HEK293 (cell line): ENCODE measurements around the gene SCYL1.

ENCODE experiments used
- HOXA7 ChIP-seq: sonication (generic); formaldehyde crosslinking; IDR thresholded peaks from 2 replicates; pipeline ENCODE4 v1.8.1; 2022; ENCODE audit warnings: missing genetic modification reagents, borderline replicate concordance
- KLF17 ChIP-seq: fragments of 450-650 bp; formaldehyde crosslinking; IDR thresholded peaks from 2 replicates; pipeline ENCODE4 v1.5.1; 2016; ENCODE audit warnings: missing biosample characterization, missing genetic modification characterization
- OSR2 ChIP-seq: fragments of 450-650 bp; formaldehyde crosslinking; IDR thresholded peaks from 2 replicates; pipeline ENCODE4 v1.5.1; 2016; ENCODE audit warnings: missing biosample characterization, missing genetic modification characterization
- OVOL3 ChIP-seq: fragments of 450-650 bp; formaldehyde crosslinking; IDR thresholded peaks from 2 replicates; pipeline ENCODE4 v1.5.1; 2016; ENCODE audit warnings: missing biosample characterization, missing genetic modification characterization
- PRDM4 ChIP-seq: fragments of 450-650 bp; formaldehyde crosslinking; IDR thresholded peaks from 2 replicates; pipeline ENCODE4 v1.5.1; 2017; ENCODE audit warnings: missing biosample characterization, missing genetic modification characterization
- RBAK ChIP-seq: fragments of 450-650 bp; formaldehyde crosslinking; IDR thresholded peaks from 2 replicates; pipeline ENCODE4 v1.5.1; 2016; ENCODE audit warnings: missing biosample characterization, missing genetic modification characterization
- SCRT2 ChIP-seq: fragments of 450-650 bp; formaldehyde crosslinking; IDR thresholded peaks from 2 replicates; pipeline ENCODE4 v1.5.1; 2016; ENCODE audit warnings: missing biosample characterization, missing genetic modification characterization
- TRIM28 ChIP-seq: IDR thresholded peaks from 2 replicates; pipeline ENCODE4 v1.6.1; 2011; ENCODE audit warnings: low read length, control low read depth, borderline replicate concordance
- ZFP37 ChIP-seq: fragments of 450-650 bp; formaldehyde crosslinking; IDR thresholded peaks from 2 replicates; pipeline ENCODE4 v1.5.1; 2016; ENCODE audit warnings: missing biosample characterization, missing genetic modification characterization
- ZNF114 ChIP-seq: fragments of 450-650 bp; formaldehyde crosslinking; IDR thresholded peaks from 2 replicates; pipeline ENCODE4 v1.5.0; 2017; ENCODE audit warnings: missing biosample characterization, missing genetic modification characterization
- ZNF155 ChIP-seq: fragments of 450-650 bp; formaldehyde crosslinking; IDR thresholded peaks from 2 replicates; pipeline ENCODE4 v1.5.1; 2016; ENCODE audit warnings: missing biosample characterization, missing genetic modification characterization
- ZNF157 ChIP-seq: fragments of 450-650 bp; formaldehyde crosslinking; IDR thresholded peaks from 2 replicates; pipeline ENCODE4 v1.5.1; 2016; ENCODE audit warnings: missing biosample characterization, missing genetic modification characterization
- ZNF19 ChIP-seq: fragments of 450-650 bp; formaldehyde crosslinking; IDR thresholded peaks from 2 replicates; pipeline ENCODE4; 2016; ENCODE audit warnings: missing biosample characterization, missing genetic modification characterization, low read depth
- ZNF391 ChIP-seq: fragments of 450-650 bp; formaldehyde crosslinking; IDR thresholded peaks from 2 replicates; pipeline ENCODE4 v1.5.1; 2016; ENCODE audit warnings: low read depth, missing biosample characterization, missing genetic modification characterization, borderline replicate concordance
- ZNF513 ChIP-seq: fragments of 450-650 bp; IDR thresholded peaks from 2 replicates; pipeline ENCODE4 v1.5.1; 2018; ENCODE audit warnings: missing biosample characterization, missing genetic modification characterization
- ZNF514 ChIP-seq: fragments of 450-650 bp; formaldehyde crosslinking; IDR thresholded peaks from 2 replicates; pipeline ENCODE4 v1.5.1; 2016; ENCODE audit warnings: missing biosample characterization, missing genetic modification characterization
- ZNF558 ChIP-seq: fragments of 450-650 bp; formaldehyde crosslinking; IDR thresholded peaks from 2 replicates; pipeline ENCODE4 v1.5.1; 2016; ENCODE audit warnings: missing biosample characterization, missing genetic modification characterization
- ZNF600 ChIP-seq: fragments of 450-650 bp; formaldehyde crosslinking; IDR thresholded peaks from 2 replicates; pipeline ENCODE4 v1.5.1; 2016; ENCODE audit warnings: missing biosample characterization, missing genetic modification characterization
- ZNF621 ChIP-seq: fragments of 450-650 bp; formaldehyde crosslinking; IDR thresholded peaks from 2 replicates; pipeline ENCODE4 v1.5.1; 2017; ENCODE audit warnings: missing biosample characterization, missing genetic modification characterization
- ZNF776 ChIP-seq: fragments of 450-650 bp; formaldehyde crosslinking; IDR thresholded peaks from 2 replicates; pipeline ENCODE4 v1.5.0; 2017; ENCODE audit warnings: missing biosample characterization, missing genetic modification characterization, borderline replicate concordance
- ZNF837 ChIP-seq: fragments of 450-650 bp; formaldehyde crosslinking; IDR thresholded peaks from 2 replicates; pipeline ENCODE4 v1.5.1; 2016; ENCODE audit warnings: missing biosample characterization, missing genetic modification characterization
- ZSCAN16 ChIP-seq: fragments of 450-650 bp; formaldehyde crosslinking; IDR thresholded peaks from 2 replicates; pipeline ENCODE4 v1.5.1; 2016; ENCODE audit warnings: missing biosample characterization, missing genetic modification characterization
- ZSCAN23 ChIP-seq: fragments of 450-650 bp; formaldehyde crosslinking; IDR thresholded peaks from 2 replicates; pipeline ENCODE4 v1.5.1; 2016; ENCODE audit warnings: missing biosample characterization, missing genetic modification characterization
- TF ChIP-seq, protein P1 (sequence below): fragments of 450-650 bp; formaldehyde crosslinking; IDR thresholded peaks from 2 replicates; pipeline ENCODE4 v1.5.1; 2016; ENCODE audit warnings: missing biosample characterization, missing genetic modification characterization
- TF ChIP-seq, protein P2 (sequence below): fragments of 450-650 bp; formaldehyde crosslinking; IDR thresholded peaks from 2 replicates; pipeline ENCODE4 v1.5.1; 2017; ENCODE audit warnings: missing biosample characterization, mild to moderate bottlenecking, missing genetic modification characterization, moderate library complexity
- TF ChIP-seq, protein P3 (sequence below): fragments of 450-650 bp; formaldehyde crosslinking; IDR thresholded peaks from 2 replicates; pipeline ENCODE4 v1.5.1; 2017; ENCODE audit warnings: missing biosample characterization, missing genetic modification characterization
- TF ChIP-seq, protein P4 (sequence below): fragments of 450-650 bp; formaldehyde crosslinking; IDR thresholded peaks from 2 replicates; pipeline ENCODE4 v1.5.1; 2016; ENCODE audit warnings: missing biosample characterization, missing genetic modification characterization

The SCYL1 gene

GRCh38 chr11:65540290-65541092 lies 15.6 kb downstream of the SCYL1 start (continued):
- TF ChIP-seq, protein P1, sequence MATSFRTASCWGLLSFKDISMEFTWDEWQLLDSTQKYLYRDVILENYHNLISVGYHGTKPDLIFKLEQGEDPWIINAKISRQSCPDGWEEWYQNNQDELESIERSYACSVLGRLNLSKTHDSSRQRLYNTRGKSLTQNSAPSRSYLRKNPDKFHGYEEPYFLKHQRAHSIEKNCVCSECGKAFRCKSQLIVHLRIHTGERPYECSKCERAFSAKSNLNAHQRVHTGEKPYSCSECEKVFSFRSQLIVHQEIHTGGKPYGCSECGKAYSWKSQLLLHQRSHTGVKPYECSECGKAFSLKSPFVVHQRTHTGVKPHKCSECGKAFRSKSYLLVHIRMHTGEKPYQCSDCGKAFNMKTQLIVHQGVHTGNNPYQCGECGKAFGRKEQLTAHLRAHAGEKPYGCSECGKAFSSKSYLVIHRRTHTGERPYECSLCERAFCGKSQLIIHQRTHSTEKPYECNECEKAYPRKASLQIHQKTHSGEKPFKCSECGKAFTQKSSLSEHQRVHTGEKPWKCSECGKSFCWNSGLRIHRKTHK (tag by site-specific recombination), result no peak
- TF ChIP-seq ZNF513 (tag by site-specific recombination) (no peak), ZFP37 (peak; percentile 67; the same call in 1 of the 2 replicates), ZNF19 (tag by site-specific recombination) (no peak), RBAK (tag by site-specific recombination) (no peak), ZNF621 (tag by site-specific recombination) (no peak), SCRT2 (tag by site-specific recombination) (peak; percentile 72), ZSCAN16 (tag by site-specific recombination) (no peak), KLF17 (tag by site-specific recombination) (peak; percentile 88), ZNF600 (tag by site-specific recombination) (peak; percentile 81), ZSCAN23 (tag by site-specific recombination) (no peak), ZNF157 (tag by site-specific recombination) (no peak), ZNF114 (tag by site-specific recombination) (no peak), ZNF155 (tag by site-specific recombination) (no peak), TRIM28 (no peak), HOXA7 (CRISPR knock-in tag) (no peak), OSR2 (tag by site-specific recombination) (peak; percentile 35; the same call in 1 of the 2 replicates), ZNF776 (tag by site-specific recombination) (no peak), OVOL3 (no peak), ZNF514 (tag by site-specific recombination) (no peak), ZNF837 (tag by site-specific recombination) (peak; percentile 49; the same call in 1 of the 2 replicates), ZNF391 (tag by site-specific recombination) (0 out of 2 replicates have a peak, but pooled peaks have one; percentile 22), ZNF558 (tag by site-specific recombination) (no peak), PRDM4 (tag by site-specific recombination) (0 out of 2 replicates have a peak, but pooled peaks have one; percentile 13)
- TF ChIP-seq, protein P2, sequence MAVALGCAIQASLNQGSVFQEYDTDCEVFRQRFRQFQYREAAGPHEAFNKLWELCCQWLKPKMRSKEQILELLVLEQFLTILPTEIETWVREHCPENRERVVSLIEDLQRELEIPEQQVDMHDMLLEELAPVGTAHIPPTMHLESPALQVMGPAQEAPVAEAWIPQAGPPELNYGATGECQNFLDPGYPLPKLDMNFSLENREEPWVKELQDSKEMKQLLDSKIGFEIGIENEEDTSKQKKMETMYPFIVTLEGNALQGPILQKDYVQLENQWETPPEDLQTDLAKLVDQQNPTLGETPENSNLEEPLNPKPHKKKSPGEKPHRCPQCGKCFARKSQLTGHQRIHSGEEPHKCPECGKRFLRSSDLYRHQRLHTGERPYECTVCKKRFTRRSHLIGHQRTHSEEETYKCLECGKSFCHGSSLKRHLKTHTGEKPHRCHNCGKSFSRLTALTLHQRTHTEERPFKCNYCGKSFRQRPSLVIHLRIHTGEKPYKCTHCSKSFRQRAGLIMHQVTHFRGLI (tag by site-specific recombination), result peak; percentile 99
- TF ChIP-seq, protein P3, sequence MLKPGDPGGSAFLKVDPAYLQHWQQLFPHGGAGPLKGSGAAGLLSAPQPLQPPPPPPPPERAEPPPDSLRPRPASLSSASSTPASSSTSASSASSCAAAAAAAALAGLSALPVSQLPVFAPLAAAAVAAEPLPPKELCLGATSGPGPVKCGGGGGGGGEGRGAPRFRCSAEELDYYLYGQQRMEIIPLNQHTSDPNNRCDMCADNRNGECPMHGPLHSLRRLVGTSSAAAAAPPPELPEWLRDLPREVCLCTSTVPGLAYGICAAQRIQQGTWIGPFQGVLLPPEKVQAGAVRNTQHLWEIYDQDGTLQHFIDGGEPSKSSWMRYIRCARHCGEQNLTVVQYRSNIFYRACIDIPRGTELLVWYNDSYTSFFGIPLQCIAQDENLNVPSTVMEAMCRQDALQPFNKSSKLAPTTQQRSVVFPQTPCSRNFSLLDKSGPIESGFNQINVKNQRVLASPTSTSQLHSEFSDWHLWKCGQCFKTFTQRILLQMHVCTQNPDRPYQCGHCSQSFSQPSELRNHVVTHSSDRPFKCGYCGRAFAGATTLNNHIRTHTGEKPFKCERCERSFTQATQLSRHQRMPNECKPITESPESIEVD (tag by site-specific recombination), result no peak
- TF ChIP-seq, protein P4, sequence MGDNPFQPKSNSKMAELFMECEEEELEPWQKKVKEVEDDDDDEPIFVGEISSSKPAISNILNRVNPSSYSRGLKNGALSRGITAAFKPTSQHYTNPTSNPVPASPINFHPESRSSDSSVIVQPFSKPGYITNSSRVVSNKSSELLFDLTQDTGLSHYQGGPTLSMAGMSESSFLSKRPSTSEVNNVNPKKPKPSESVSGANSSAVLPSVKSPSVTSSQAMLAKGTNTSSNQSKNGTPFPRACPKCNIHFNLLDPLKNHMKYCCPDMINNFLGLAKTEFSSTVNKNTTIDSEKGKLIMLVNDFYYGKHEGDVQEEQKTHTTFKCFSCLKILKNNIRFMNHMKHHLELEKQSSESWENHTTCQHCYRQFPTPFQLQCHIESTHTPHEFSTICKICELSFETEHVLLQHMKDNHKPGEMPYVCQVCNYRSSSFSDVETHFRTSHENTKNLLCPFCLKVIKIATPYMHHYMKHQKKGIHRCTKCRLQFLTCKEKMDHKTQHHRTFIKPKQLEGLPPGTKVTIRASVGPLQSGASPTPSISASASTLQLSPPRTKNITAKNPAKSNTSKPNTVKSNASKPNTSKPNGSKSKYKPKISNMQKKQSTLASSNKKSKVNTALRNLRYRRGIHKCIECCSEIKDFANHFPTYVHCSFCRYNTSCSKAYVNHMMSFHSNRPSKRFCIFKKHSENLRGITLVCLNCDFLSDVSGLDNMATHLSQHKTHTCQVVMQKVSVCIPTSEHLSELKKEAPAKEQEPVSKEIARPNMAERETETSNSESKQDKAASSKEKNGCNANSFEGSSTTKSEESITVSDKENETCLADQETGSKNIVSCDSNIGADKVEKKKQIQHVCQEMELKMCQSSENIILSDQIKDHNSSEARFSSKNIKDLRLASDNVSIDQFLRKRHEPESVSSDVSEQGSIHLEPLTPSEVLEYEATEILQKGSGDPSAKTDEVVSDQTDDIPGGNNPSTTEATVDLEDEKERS, result no peak
